Fibroblast of mammary gland (primary cell): ENCODE data around the gene OBSL1.

Experiments used
- DNase-seq: peaks from one replicate; pipeline ENCODE4 v3.0.0-alpha.2; 2010; ENCODE audit warnings: low read depth
- H3K4me3 ChIP-seq: 2 replicates; pipeline ENCODE4 v1.5.1; 2011; ENCODE audit warnings: low read depth, mild to moderate bottlenecking, low read length, moderate library complexity; ENCODE audit not compliant: control insufficient read depth
- CTCF ChIP-seq: conservative IDR thresholded peaks from 2 replicates; pipeline ENCODE4 v1.5.1; 2011; ENCODE audit warnings: low read depth, low read length, inconsistent platforms; ENCODE audit not compliant: control insufficient read depth, insufficient read depth

OBSL1 gene

GRCh38 chr2:219615036-219615435 is 43.7 kb upstream of the OBSL1 start:
- no peak overlapping the region for H3K4me3 ChIP-seq
- DNase-seq, result no peak
- TF ChIP-seq CTCF, result no peak

GRCh38 chr2:219614076-219614860 is 42.9 kb upstream of the OBSL1 start:
- H3K4me3 ChIP-seq, result no peak overlapping the region
- TF ChIP-seq CTCF, result no peak
- no peak for DNase-seq

GRCh38 chr2:219613461-219614070 is 42.2 kb upstream of the OBSL1 start:
- no peak overlapping the region for H3K4me3 ChIP-seq
- no peak for DNase-seq
- no peak for TF ChIP-seq CTCF

- TF ChIP-seq CTCF, result no peak
- no peak overlapping the region for H3K4me3 ChIP-seq
- no peak for DNase-seq
Measured at GRCh38 chr2:219612577-219613286, 41.4 kb upstream of the OBSL1 start.

- no peak overlapping the region for H3K4me3 ChIP-seq
- no peak for TF ChIP-seq CTCF
- no peak for DNase-seq
Measured at GRCh38 chr2:219611866-219612576, 40.7 kb upstream of the OBSL1 start.

GRCh38 chr2:219611306-219611705 is 40.0 kb upstream of the OBSL1 start:
- no peak overlapping the region for H3K4me3 ChIP-seq
- no peak for TF ChIP-seq CTCF
- no peak for DNase-seq
